ENCODE results near the gene RAI14.

RAI14 gene

GRCh38 chr5:34680896-34681295 lies 24.8 kb downstream of the RAI14 start:
- no peak for DNase-seq

GRCh38 chr5:34682926-34683623 lies 26.9 kb downstream of the RAI14 start:
- no peak for DNase-seq

- no peak for DNase-seq
Measured at GRCh38 chr5:34684281-34684979, 28.3 kb downstream of the RAI14 start.

- no peak for DNase-seq
Measured at GRCh38 chr5:34684980-34685352, 28.8 kb downstream of the RAI14 start.

- no peak for DNase-seq
Measured at GRCh38 chr5:34685485-34686165, 29.5 kb downstream of the RAI14 start.

GRCh38 chr5:34686762-34687268 lies 30.7 kb downstream of the RAI14 start:
- DNase-seq: no peak

GRCh38 chr5:34687269-34688011 lies 31.3 kb downstream of the RAI14 start:
- DNase-seq: no peak

- DNase-seq: no peak
Measured at GRCh38 chr5:34688015-34688810, 32.1 kb downstream of the RAI14 start.

- no peak for DNase-seq
Measured at GRCh38 chr5:34690301-34690700, 34.2 kb downstream of the RAI14 start.

- no peak for DNase-seq
Measured at GRCh38 chr5:34690898-34691297, 34.8 kb downstream of the RAI14 start.

GRCh38 chr5:34691326-34691725 lies 35.2 kb downstream of the RAI14 start:
- DNase-seq: no peak

GRCh38 chr5:34692786-34693185 lies 36.7 kb downstream of the RAI14 start:
- DNase-seq: no peak

- DNase-seq: no peak
Measured at GRCh38 chr5:34694012-34694411, 37.9 kb downstream of the RAI14 start.

- no peak for DNase-seq
Measured at GRCh38 chr5:34694685-34695084, 38.6 kb downstream of the RAI14 start.

GRCh38 chr5:34695275-34696027 lies 39.3 kb downstream of the RAI14 start:
- DNase-seq: no peak

GRCh38 chr5:34697308-34698108 lies 41.4 kb downstream of the RAI14 start:
- DNase-seq: no peak

GRCh38 chr5:34698109-34698419 lies 41.9 kb downstream of the RAI14 start:
- no peak for DNase-seq

GRCh38 chr5:34698754-34699153 lies 42.6 kb downstream of the RAI14 start:
- DNase-seq: no peak

- DNase-seq: no peak
Measured at GRCh38 chr5:34699155-34700077, 43.3 kb downstream of the RAI14 start.

GRCh38 chr5:34700078-34700452 lies 43.9 kb downstream of the RAI14 start:
- no peak for DNase-seq

All from DMS153 (cell line).